ENCODE measurements around the gene PDK3.
A peak's percentile ranks its signal among the peaks of the same experiment; 100 is the strongest.

PDK3 gene

GRCh38 chrX:24487571-24487970 lies 22.5 kb downstream of the PDK3 start:
- no peak overlapping the region for H3K4me3 ChIP-seq (ENCODE audit: low read length)
- TF ChIP-seq CTCF (conservative IDR thresholded peaks at IDR 0.05; ENCODE audit: low read length) = no peak
- DNase-seq (ENCODE audit: low read depth) = no peak

GRCh38 chrX:24491741-24492140 lies 26.7 kb downstream of the PDK3 start:
- TF ChIP-seq CTCF (conservative IDR thresholded peaks at IDR 0.05; ENCODE audit: low read length) = no peak
- no peak for DNase-seq (ENCODE audit: low read depth)
- no peak overlapping the region for H3K4me3 ChIP-seq (ENCODE audit: low read length)

GRCh38 chrX:24493740-24494581 lies 28.9 kb downstream of the PDK3 start:
- H3K4me3 ChIP-seq (ENCODE audit: low read length) = no peak overlapping the region
- DNase-seq (ENCODE audit: low read depth) = no peak

GRCh38 chrX:24494647-24495075 lies 29.6 kb downstream of the PDK3 start:
- peak; percentile 49 for DNase-seq (ENCODE audit: low read depth)
- no peak overlapping the region for H3K4me3 ChIP-seq (ENCODE audit: low read length)
- TF ChIP-seq CTCF (conservative IDR thresholded peaks at IDR 0.05; ENCODE audit: low read length) = no peak

More at GRCh38 chrX:24493740-24494581, 28.9 kb downstream of the PDK3 start:
- no peak for TF ChIP-seq CTCF (conservative IDR thresholded peaks at IDR 0.05; ENCODE audit: low read length)

- H3K4me3 ChIP-seq (ENCODE audit: low read length) = no peak overlapping the region
- TF ChIP-seq CTCF (conservative IDR thresholded peaks at IDR 0.05; ENCODE audit: low read length) = no peak
- no peak for DNase-seq (ENCODE audit: low read depth)
Measured at GRCh38 chrX:24495700-24496099, 30.6 kb downstream of the PDK3 start.

GRCh38 chrX:24498181-24498580 lies 33.1 kb downstream of the PDK3 start:
- peak; percentile 0 for DNase-seq (ENCODE audit: low read depth)
- TF ChIP-seq CTCF (conservative IDR thresholded peaks at IDR 0.05; ENCODE audit: low read length) = peak; percentile 19; the same call in 1 of the 2 replicates
- no peak overlapping the region for H3K4me3 ChIP-seq (ENCODE audit: low read length)

GRCh38 chrX:24498975-24499374 lies 33.9 kb downstream of the PDK3 start:
- peak; percentile 45 for TF ChIP-seq CTCF (conservative IDR thresholded peaks at IDR 0.05; ENCODE audit: low read length)
- peak; percentile 2 for DNase-seq (ENCODE audit: low read depth)
- no peak overlapping the region for H3K4me3 ChIP-seq (ENCODE audit: low read length)

Measured in AG10803 (cell line).